Fibroblast of lung (primary cell): Measurements from ENCODE around the gene EBF3. TPM values are rescaled to one million over a fixed set of nuclear protein-coding genes. Genes with fewer than 3 reads are reported as not detected.

Experiments
- DNase-seq, 2 donors: peaks; one replicate each; pipeline versions ENCODE4 v3.0.0 to v3.0.0-alpha.2; 2010; ENCODE audit warnings: low read depth in 2 of 2
- H2AFZ ChIP-seq: 2 replicates; pipeline ENCODE4 v1.5.1; 2012; ENCODE audit warnings: low read length, control low read depth, inconsistent platforms
- H3K27ac ChIP-seq: 2 replicates; pipeline ENCODE4 v1.5.1; 2011; ENCODE audit warnings: low read length, control low read depth; ENCODE audit not compliant: insufficient read depth
- H3K27me3 ChIP-seq: 2 replicates; pipeline ENCODE4 v1.5.1; 2011; ENCODE audit warnings: mild to moderate bottlenecking, low read length; ENCODE audit not compliant: control insufficient read depth, insufficient read depth
- H3K36me3 ChIP-seq: 2 replicates; pipeline ENCODE4 v1.5.1; 2011; ENCODE audit warnings: low read length; ENCODE audit not compliant: control insufficient read depth, insufficient read depth
- H3K4me1 ChIP-seq: 2 replicates; pipeline ENCODE4 v1.5.1; 2011; ENCODE audit warnings: low read length; ENCODE audit not compliant: control insufficient read depth, insufficient read depth; ENCODE audit errors: extremely low read depth
- H3K4me2 ChIP-seq: 2 replicates; pipeline ENCODE4 v1.5.1; 2011; ENCODE audit warnings: low read length, control low read depth; ENCODE audit not compliant: insufficient read depth; ENCODE audit errors: extremely low read depth
- H3K4me3 ChIP-seq, 4 experiments: fragments of 200-600 bp in 1 of 4; sonication (generic) in 1 of 4; replicated peaks in 1 of 4; 2 replicates each; pipeline ENCODE4 v1.5.1; 2011 to 2016; ENCODE audit warnings: low read length in 4 of 4, low read depth in 3 of 4, mild to moderate bottlenecking in 3 of 4, control low read depth in 2 of 4, inconsistent platforms in 1 of 4, mixed read lengths in 1 of 4; ENCODE audit not compliant: insufficient read depth in 1 of 4; ENCODE audit errors: control extremely low read depth in 1 of 4
- H3K79me2 ChIP-seq: 2 replicates; pipeline ENCODE4 v1.5.1; 2012; ENCODE audit warnings: mild to moderate bottlenecking, low read length, inconsistent platforms; ENCODE audit not compliant: control insufficient read depth, insufficient read depth
- H3K9ac ChIP-seq: 2 replicates; pipeline ENCODE4 v1.5.1; 2011; ENCODE audit warnings: mild to moderate bottlenecking, low read length, control low read depth; ENCODE audit not compliant: insufficient read depth
- H3K9me3 ChIP-seq: 2 replicates; pipeline ENCODE4 v1.5.1; 2012; ENCODE audit warnings: low read depth, low read length; ENCODE audit not compliant: control insufficient read depth, insufficient read depth
- H4K20me1 ChIP-seq: 2 replicates; pipeline ENCODE4 v1.5.1; 2011; ENCODE audit warnings: low read length; ENCODE audit not compliant: control insufficient read depth, insufficient read depth; ENCODE audit errors: extremely low read depth
- CTCF ChIP-seq, 2 donors: IDR thresholded peaks in 1 of 2; conservative IDR thresholded peaks in 1 of 2; 1 replicate in 1 of 2; 2 replicates in 1 of 2; pipeline ENCODE4 v1.5.1; 2011 to 2012; ENCODE audit warnings: low read length in 2 of 2, control low read depth in 1 of 2, inconsistent platforms in 1 of 2, low read depth in 1 of 2, mild to moderate bottlenecking in 1 of 2
- EZH2 ChIP-seq: IDR thresholded peaks from 2 replicates; pipeline ENCODE4 v1.5.1; 2012; ENCODE audit warnings: low read length, control low read depth, mild to moderate bottlenecking; ENCODE audit errors: missing control alignments
- polyA plus RNA-seq, 2 donors: library from polyadenylated mRNA; depleted of rRNA in 1 of 2; stranded (reverse) in 1 of 2; unstranded in 1 of 2; fragments of >200 nt; gene quantifications; 2 replicates each; pipeline ENCODE4 v1.2.1, GENCODE V29; 2011 to 2012; ENCODE audit warnings: missing spikeins in 1 of 2
- total RNA-seq: library from RNA; depleted of rRNA; stranded (reverse); fragments of >200 nt; gene quantifications from 2 replicates; pipeline ENCODE4 v1.2.1, GENCODE V29; 2014

Gene EBF3
- total and polyA plus RNA-seq, 2 donors (not counting 1 experiment from before 2014, with no cell fraction given): 0.12 to 0.17 TPM

GRCh38 chr10:129883626-129884397 is 80.3 kb downstream of the EBF3 start:
- H3K36me3 ChIP-seq: no peaks in the 10 kb centered on the region
- H3K9ac ChIP-seq: no peak overlapping the region
- H3K27ac ChIP-seq: no peak overlapping the region
- no peak overlapping the region for H3K4me2 ChIP-seq
- H3K79me2 ChIP-seq: no peaks in the 10 kb centered on the region
- no peak overlapping the region for H3K4me3 ChIP-seq
- H2AFZ ChIP-seq: no peak overlapping the region
- DNase-seq: no peak
- TF ChIP-seq CTCF (conservative IDR thresholded peaks at IDR 0.05 in 1 of 2, IDR thresholded peaks at IDR 0.05 in 1 of 2; ENCODE audit: low read depth in 1 of 2, low read length in 2 of 2): no peak
- TF ChIP-seq EZH2: no peak
- no peaks in the 10 kb centered on the region for H3K9me3 ChIP-seq
- no peaks in the 10 kb centered on the region for H3K27me3 ChIP-seq
- H3K4me1 ChIP-seq: no peaks in the 10 kb centered on the region
- no peaks in the 10 kb centered on the region for H4K20me1 ChIP-seq

- Histone ChIP-seq H4K20me1 (no peaks in the 10 kb centered on the region), H3K4me3 (no peak overlapping the region), H3K9ac (no peak overlapping the region), H2AFZ (no peak overlapping the region), H3K79me2 (no peaks in the 10 kb centered on the region), H3K4me1 (no peaks in the 10 kb centered on the region), H3K36me3 (no peaks in the 10 kb centered on the region), H3K4me2 (no peak overlapping the region), H3K27ac (no peak overlapping the region), H3K9me3 (no peaks in the 10 kb centered on the region), H3K27me3 (no peaks in the 10 kb centered on the region)
- TF ChIP-seq EZH2 (no peak), CTCF (conservative IDR thresholded peaks at IDR 0.05 in 1 of 2, IDR thresholded peaks at IDR 0.05 in 1 of 2; ENCODE audit: low read depth in 1 of 2, low read length in 2 of 2) (no peak)
- no peak for DNase-seq
Measured at GRCh38 chr10:129883029-129883428, 81.0 kb downstream of the EBF3 start.

GRCh38 chr10:129882291-129883010 is 81.6 kb downstream of the EBF3 start:
- no peaks in the 10 kb centered on the region for H3K36me3 ChIP-seq
- no peaks in the 10 kb centered on the region for H4K20me1 ChIP-seq
- no peaks in the 10 kb centered on the region for H3K4me1 ChIP-seq
- TF ChIP-seq CTCF (conservative IDR thresholded peaks at IDR 0.05 in 1 of 2, IDR thresholded peaks at IDR 0.05 in 1 of 2; ENCODE audit: low read depth in 1 of 2, low read length in 2 of 2) (no peak), EZH2 (no peak)
- no peaks in the 10 kb centered on the region for H3K79me2 ChIP-seq
- H3K9me3 ChIP-seq: no peaks in the 10 kb centered on the region
- H3K27me3 ChIP-seq: no peaks in the 10 kb centered on the region
- H3K9ac ChIP-seq: no peak overlapping the region
- H3K4me2 ChIP-seq: no peak overlapping the region
- no peak for DNase-seq
- H3K27ac ChIP-seq: no peak overlapping the region
- H3K4me3 ChIP-seq: no peak overlapping the region
- no peak overlapping the region for H2AFZ ChIP-seq
